GM10266 (cell line): ENCODE data around the gene ERCC2.

ENCODE experiments used
- DNase-seq: peaks from one replicate; pipeline ENCODE4 v3.0.0; 2012; ENCODE audit errors: extremely low spot score
- CTCF ChIP-seq: IDR thresholded peaks from 2 replicates; pipeline ENCODE4 v1.5.1; 2012; ENCODE audit warnings: mild to moderate bottlenecking, low read depth; ENCODE audit not compliant: control insufficient read depth, insufficient read depth; ENCODE audit errors: missing control alignments

The ERCC2 gene

GRCh38 chr19:45348367-45349125 lies 21.8 kb downstream of the ERCC2 start:
- no peak for DNase-seq
- no peak for TF ChIP-seq CTCF

GRCh38 chr19:45347570-45348366 lies 22.6 kb downstream of the ERCC2 start:
- no peak for TF ChIP-seq CTCF
- no peak for DNase-seq

GRCh38 chr19:45346449-45346848 lies 23.9 kb downstream of the ERCC2 start:
- DNase-seq, result no peak
- no peak for TF ChIP-seq CTCF

GRCh38 chr19:45345506-45345860 lies 24.9 kb downstream of the ERCC2 start:
- TF ChIP-seq CTCF, result no peak
- DNase-seq, result no peak

GRCh38 chr19:45344621-45345505 lies 25.5 kb downstream of the ERCC2 start:
- no peak for DNase-seq
- no peak for TF ChIP-seq CTCF

GRCh38 chr19:45342911-45343310 lies 27.5 kb downstream of the ERCC2 start:
- TF ChIP-seq CTCF, result no peak
- no peak for DNase-seq
